Progenitor cell of endocrine pancreas (in vitro differentiated cells): Measurements from ENCODE around the gene VCAN. TPM values are rescaled to one million over a fixed set of nuclear protein-coding genes. Genes with fewer than 3 reads are reported as not detected.

Experiments
- DNase-seq: peaks from one replicate; pipeline ENCODE4 v3.0.0; 2021; ENCODE audit warnings: low spot score; ENCODE audit not compliant: unreplicated experiment
- H3K27ac Mint-ChIP-seq: 2 replicates; pipeline ENCODE4 v1.8.0; 2021; ENCODE audit warnings: mild to moderate bottlenecking, moderate library complexity, mixed read lengths
- H3K27me3 Mint-ChIP-seq: 2 replicates; pipeline ENCODE4 v1.8.0; 2021; ENCODE audit warnings: mixed read lengths
- H3K36me3 Mint-ChIP-seq: 2 replicates; pipeline ENCODE4 v1.8.0; 2022; ENCODE audit warnings: mixed read lengths; ENCODE audit not compliant: insufficient read depth
- H3K4me1 Mint-ChIP-seq: 2 replicates; pipeline ENCODE4 v1.8.0; 2021; ENCODE audit warnings: low read depth, mixed read lengths
- H3K4me3 Mint-ChIP-seq: 2 replicates; pipeline ENCODE4 v1.8.0; 2021; ENCODE audit warnings: low read depth, mild to moderate bottlenecking, moderate library complexity, mixed read lengths
- H3K9me3 Mint-ChIP-seq: 2 replicates; pipeline ENCODE4 v1.8.0; 2021; ENCODE audit warnings: low read depth, mixed read lengths
- CTCF ChIP-seq: fragments of 200-600 bp; sonication (generic); IDR thresholded peaks from one replicate; pipeline ENCODE4 v1.5.0; 2021; ENCODE audit warnings: antibody characterized with exemption, mild to moderate bottlenecking; ENCODE audit not compliant: unreplicated experiment
- total RNA-seq: library from RNA; stranded (reverse); gene quantifications from 2 replicates; pipeline ENCODE4 v1.2.1, GENCODE V29; 2021

VCAN gene
- total RNA-seq, 1 donor from 2014 or later = 673 TPM

DNA sequence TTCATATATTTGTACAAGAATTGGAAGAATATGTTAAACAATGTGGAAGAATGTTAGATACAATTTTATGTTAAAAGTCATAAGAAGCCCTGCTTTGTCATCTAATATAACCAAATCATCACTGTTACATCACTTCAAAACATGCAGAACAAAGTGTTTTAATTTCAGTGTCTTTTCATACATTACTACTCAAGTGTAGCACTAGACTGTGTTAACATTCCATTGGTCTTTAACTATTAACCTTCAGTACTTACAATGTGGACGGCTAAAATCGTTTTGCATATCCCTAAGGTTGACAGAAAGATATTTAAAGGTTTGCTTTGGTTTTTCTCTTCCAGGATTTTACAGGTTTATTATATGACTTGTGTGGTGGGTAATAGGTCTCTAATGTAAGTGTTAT lies 50.9 kb downstream of the VCAN start:
- TF ChIP-seq CTCF = no peak
- Mint-ChIP-seq H3K9me3 (no peaks in the 10 kb centered on the region), H3K27me3 (no peaks in the 10 kb centered on the region), H3K27ac (no peak overlapping the region), H3K36me3 (peaks cover 57% of the 10 kb centered on the region), H3K4me3 (no peak overlapping the region), H3K4me1 (peaks cover 12% of the 10 kb centered on the region)
- DNase-seq = no peak

GRCh38 chr5:83523929-83524328 lies 52.4 kb downstream of the VCAN start:
- H3K36me3 Mint-ChIP-seq = peaks cover 53% of the 10 kb centered on the region

DNA sequence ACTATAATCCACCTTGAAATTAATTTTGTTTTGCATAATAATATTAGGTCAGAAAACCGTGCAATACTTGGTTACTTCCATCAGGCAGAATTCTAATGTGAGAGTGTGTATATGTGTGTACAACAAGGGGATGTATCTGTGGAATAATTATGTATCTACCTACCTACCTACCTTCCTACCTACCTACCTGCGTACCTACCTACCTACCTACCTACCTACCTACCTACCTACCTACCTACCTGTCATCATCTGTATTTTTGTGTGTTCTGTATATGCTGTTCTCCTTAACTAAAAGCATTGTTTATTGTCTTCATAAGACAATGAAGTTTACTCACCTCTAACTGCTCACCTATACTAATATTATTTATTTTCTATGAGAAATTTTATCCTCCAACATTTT lies 52.8 kb downstream of the VCAN start:
- Mint-ChIP-seq H3K4me1 (peaks cover 17% of the 10 kb centered on the region), H3K36me3 (peaks cover 49% of the 10 kb centered on the region)
- no peak for TF ChIP-seq CTCF

More at GRCh38 chr5:83523929-83524328, 52.4 kb downstream of the VCAN start:
- Mint-ChIP-seq H3K9me3 (no peaks in the 10 kb centered on the region), H3K27ac (no peak overlapping the region), H3K4me3 (no peak overlapping the region), H3K4me1 (peaks cover 17% of the 10 kb centered on the region), H3K27me3 (no peaks in the 10 kb centered on the region)
- no peak for TF ChIP-seq CTCF
- no peak for DNase-seq

DNA sequence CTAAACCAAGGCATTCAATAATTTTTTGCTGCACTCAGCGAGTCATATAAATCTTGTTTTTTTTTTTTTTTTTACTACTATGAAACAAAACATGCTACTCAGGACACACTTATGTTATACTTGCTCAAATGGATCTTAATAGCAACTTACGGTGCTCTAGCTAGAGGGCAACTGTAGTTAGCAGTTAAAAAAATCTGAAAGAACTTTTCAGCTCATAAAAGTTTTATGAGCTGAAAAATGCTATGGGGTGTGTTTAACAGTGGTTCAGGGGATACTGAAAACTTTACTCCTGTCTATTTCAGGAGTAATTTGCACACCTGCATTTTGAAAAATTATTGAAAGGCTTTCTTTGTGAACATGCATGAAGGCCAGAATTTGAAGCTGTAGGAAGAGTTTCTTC lies 53.4 kb downstream of the VCAN start:
- Mint-ChIP-seq H3K36me3 (peaks cover 42% of the 10 kb centered on the region), H3K4me3 (no peak overlapping the region), H3K27ac (no peak overlapping the region), H3K4me1 (peaks cover 17% of the 10 kb centered on the region), H3K9me3 (no peaks in the 10 kb centered on the region), H3K27me3 (no peaks in the 10 kb centered on the region)
- no peak for DNase-seq
- TF ChIP-seq CTCF = no peak

More for the DNA sequence above, 52.8 kb downstream of the VCAN start:
- H3K4me3 Mint-ChIP-seq = no peak overlapping the region
- no peak for DNase-seq
- no peak overlapping the region for H3K27ac Mint-ChIP-seq
- H3K27me3 Mint-ChIP-seq = no peaks in the 10 kb centered on the region
- H3K9me3 Mint-ChIP-seq = no peaks in the 10 kb centered on the region

DNA sequence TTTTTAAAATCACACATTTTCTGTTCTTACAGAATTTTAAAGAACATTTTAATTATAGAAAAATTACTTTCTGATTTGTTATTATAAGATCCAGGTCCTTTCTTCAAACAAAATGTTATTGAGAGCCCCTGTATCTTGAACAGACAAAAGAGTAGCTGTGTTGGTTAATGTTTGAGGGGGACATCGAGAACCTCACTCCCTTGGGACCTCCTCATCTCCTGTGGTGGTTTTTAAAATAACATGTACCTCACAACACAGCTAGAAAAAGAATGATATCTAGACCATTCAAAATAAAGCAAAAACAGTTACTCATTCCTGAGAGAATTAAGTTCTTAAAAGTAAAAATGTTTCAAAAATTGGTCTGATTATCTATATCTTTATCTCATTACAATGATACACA lies 54.7 kb downstream of the VCAN start:
- H3K27me3 Mint-ChIP-seq = no peaks in the 10 kb centered on the region
- H3K27ac Mint-ChIP-seq = no peak overlapping the region
- no peak overlapping the region for H3K4me3 Mint-ChIP-seq
- no peaks in the 10 kb centered on the region for H3K9me3 Mint-ChIP-seq
- peaks cover 17% of the 10 kb centered on the region for H3K4me1 Mint-ChIP-seq
- TF ChIP-seq CTCF = no peak
- DNase-seq = no peak
- H3K36me3 Mint-ChIP-seq = peaks cover 36% of the 10 kb centered on the region
